ENCODE measurements around the gene NAA38.
"Not testable (repeated sequence)": the region's sequence is repeated elsewhere in the genome, so short reads cannot be mapped to it uniquely, and the experiment has no call there.

NAA38 gene

GRCh38 chr17:7881276-7882054 lies 24.1 kb upstream of the NAA38 start:
- DNase-seq: peak; percentile 61

GRCh38 chr17:7880076-7880868 lies 22.9 kb upstream of the NAA38 start:
- no peak for DNase-seq

GRCh38 chr17:7878234-7878633 lies 20.9 kb upstream of the NAA38 start:
- no peak for DNase-seq

- DNase-seq: no peak
These were observed 18.5 kb upstream of the NAA38 start for GRCh38 chr17:7875804-7876370.

DNA sequence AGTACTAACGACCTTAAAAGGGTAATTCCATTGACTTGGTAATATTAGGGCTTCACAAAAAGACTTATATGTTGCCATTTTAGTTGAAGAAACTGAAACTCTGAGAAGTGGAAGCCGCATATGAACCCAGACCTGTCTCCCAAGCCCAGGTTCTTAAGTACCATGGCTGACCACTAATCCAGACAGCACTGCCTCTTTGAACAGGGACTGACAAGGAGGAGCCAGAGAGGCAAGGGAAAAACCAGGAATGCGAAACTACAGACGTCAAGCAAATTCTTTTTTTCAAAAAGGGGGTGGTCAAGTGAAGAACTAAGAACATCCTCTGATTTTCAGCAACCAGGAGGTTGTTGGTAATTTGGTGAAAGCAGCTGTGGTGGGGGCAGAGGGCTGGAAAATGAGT lies 15.7 kb upstream of the NAA38 start:
- DNase-seq: no peak

DNA sequence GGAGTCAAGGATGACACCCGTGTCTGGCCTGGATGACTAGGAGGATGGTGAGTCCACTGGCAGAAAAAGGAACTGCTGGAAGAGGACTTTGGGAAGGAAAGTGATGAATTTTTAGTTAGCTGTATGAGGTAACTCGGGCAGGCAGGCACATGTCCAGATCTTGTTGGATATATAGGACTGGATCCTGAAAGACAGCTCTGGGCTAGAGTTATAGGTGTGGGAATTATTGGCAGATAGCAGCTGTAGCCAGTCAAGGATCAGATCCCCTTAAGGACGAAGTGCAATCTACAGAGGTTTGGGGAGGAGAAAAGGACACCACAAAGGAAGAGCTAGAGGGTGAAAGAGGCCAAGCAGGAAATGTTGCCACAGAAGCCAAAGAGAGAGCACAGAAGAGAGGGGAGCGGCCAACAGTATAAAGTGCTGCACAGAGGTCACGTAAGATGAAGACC lies 10.5 kb upstream of the NAA38 start:
- no peak for DNase-seq

DNA sequence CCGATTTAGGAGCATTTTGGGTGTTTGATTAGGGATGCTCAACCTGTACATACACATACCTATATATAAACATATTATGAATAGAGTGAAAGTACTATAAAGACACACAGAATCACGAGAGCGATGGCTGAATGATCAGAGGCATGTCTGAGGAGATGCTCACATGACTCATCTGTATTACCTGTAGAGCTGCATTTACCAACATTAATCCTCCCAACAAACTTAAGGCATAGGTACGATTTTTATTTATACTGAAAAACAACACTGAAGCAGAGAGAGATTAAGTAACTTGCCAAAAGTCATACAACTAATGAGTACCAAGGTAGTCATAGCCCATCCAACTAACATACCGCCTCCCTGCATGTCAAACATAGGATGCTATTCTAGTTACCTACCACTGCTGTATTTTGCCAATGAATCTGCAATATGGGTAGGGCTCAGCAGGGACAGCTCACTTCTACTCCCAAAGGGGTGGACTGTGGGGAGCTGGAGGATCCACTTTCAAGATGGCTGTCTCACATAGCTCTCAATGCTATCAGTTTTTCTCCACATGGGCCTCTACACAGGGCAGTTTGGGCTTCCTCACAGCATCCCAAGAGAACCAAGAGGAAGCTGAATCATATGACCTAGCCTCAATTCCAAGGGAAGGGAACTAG lies 7.8 kb upstream of the NAA38 start:
- DNase-seq: no peak

- not testable (repeated sequence) for DNase-seq
These were observed 7.0 kb upstream of the NAA38 start for GRCh38 chr17:7864384-7864783.

- peak; percentile 47 for DNase-seq
These were observed 5.5 kb upstream of the NAA38 start for GRCh38 chr17:7862692-7863437.

- no peak for DNase-seq
These were observed 1.7 kb upstream of the NAA38 start for GRCh38 chr17:7859028-7859427.

DNA sequence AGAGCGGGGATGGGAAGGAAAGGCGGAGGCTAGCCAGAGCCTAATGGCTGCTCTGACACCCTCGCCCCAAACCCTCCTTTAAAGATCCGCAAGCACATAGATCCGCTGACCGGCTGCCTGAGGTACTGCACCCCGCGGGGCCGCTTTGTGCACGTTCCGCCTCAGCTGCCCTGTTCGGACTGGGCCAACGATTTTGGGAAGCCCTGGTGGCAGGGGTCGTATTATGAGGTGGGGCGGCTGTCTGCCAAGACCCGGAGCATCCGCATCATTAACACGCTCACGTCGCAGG lies 1.1 kb upstream of the NAA38 start:
- no peak for DNase-seq

DNA sequence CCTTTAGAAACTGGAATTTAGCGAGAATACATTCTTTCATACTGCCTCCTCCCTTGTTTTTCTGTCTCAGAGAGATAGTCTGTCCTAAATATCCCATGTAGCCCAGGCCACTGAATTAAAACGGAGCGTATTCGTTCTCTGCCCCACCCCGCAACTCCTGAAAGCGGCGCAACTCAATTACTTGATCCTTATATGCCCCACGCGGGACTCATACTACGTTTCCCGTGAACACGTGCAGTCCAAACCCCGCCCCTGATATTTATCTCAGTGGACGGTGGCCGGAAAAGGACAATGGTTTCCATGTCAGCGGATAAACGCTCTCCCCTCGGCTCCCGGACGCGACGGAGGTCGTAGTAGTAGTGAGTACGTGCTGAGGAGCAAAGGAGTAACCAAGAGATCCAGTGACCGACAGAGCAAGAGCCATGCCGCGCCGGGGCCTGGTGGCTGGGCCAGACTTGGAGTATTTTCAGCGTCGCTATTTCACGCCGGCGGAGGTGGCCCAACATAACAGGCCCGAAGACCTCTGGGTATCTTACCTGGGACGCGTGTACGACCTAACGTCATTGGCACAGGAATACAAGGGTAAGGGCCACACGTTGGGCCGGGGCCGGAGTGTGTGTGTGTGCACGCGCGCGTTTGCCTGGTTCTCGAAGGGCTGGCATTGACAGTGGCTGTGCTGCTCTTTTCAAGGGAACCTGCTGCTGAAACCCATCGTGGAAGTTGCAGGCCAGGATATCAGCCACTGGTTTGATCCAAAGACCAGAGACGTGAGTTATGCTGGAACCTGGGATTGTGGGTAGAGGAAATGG lies 558 bp upstream of the NAA38 start, which contains the start of gene CYB5D1:
Gene CYB5D1 (plus strand): TSS at position 291 of the 809 bp plus-strand sequence. CDS start 132 bp downstream, at position 423.
- DNase-seq: peak; percentile 86

DNA sequence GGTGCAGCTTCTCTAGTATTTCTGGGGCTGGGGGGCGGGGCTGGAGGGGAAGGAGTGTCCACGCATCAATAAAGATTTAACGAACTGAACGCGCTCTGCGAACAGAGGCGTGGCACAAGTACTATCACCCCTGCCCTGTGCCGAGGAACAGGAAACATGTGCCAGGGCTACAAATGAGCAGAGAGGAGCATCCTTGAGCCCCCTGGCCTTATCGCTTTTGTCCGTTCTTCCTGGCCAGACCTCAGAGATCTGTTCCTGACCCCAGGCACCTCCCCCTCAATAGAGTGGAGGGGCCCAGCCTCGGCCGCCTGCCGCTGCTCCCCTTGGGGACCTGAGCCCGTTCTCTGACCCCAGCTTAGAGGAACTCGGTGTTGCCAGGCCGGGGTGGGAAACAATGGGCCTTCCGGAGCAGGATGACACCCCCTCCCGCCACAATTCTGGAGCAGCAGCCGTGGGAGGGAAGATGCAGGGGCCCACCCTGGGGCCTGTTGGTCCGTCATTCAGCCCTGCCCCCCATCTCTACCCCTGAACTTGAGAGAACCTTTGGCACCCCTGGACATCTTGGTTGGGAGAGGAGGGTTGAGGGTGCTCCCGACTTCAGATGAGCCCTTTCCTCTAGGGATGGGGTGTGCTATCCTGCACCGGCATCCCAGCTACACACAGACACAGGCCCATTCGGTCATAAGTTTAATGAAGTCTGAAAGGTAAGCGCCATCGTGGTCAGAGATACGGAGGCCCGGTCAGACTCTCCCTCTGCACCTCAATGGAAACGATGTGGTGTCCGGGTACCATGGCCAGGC lies 1.1 kb downstream of the NAA38 start:
- DNase-seq: no peak

DNA sequence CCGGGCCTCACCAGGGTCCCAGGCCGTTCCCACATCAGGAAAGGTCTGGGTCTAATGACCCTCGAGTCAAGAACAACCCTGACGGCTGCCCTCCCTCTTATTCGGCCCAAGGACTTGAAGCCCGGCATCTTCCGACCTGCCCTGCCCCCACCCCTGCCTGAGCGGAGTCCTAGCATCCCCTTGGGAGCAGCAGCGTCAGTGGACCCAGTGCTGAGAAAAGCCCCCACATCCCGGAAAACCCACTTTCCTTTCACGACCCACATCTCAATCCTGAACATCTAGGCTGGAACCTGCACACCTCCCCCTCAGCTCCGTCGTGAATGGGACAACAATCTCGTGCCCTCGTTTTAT lies 1.7 kb downstream of the NAA38 start:
- no peak for DNase-seq

GRCh38 chr17:7854851-7855659 lies 2.3 kb downstream of the NAA38 start, which contains the start of gene TMEM88:
Gene TMEM88 (plus strand): TSS chr17:7855066. CDS start chr17:7855075, 9 bp downstream.
- no peak for DNase-seq

GRCh38 chr17:7854078-7854777 lies 3.1 kb downstream of the NAA38 start:
- no peak for DNase-seq

DNA sequence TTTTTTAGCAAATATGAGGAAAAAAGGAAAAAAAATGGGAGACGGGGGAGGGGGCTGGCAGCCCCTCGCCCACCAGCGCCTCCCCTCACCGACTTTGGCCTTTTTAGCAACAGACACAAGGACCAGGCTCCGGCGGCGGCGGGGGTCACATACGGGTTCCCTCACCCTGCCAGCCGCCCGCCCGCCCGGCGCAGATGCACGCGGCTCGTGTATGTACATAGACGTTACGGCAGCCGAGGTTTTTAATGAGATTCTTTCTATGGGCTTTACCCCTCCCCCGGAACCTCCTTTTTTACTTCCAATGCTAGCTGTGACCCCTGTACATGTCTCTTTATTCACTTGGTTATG lies 3.7 kb downstream of the NAA38 start:
- DNase-seq: no peak

GRCh38 chr17:7852919-7853690 lies 4.3 kb downstream of the NAA38 start:
- no peak for DNase-seq

GRCh38 chr17:7852262-7852670 lies 5.1 kb downstream of the NAA38 start:
- DNase-seq: no peak
